Measurements from ENCODE around the gene RNF115. TPM values are rescaled to one million over a fixed set of nuclear protein-coding genes. Genes with fewer than 3 reads are reported as not detected.

RNF115 gene
- total RNA-seq, 1 experiment from 2014 or later = 9.5 TPM

DNA sequence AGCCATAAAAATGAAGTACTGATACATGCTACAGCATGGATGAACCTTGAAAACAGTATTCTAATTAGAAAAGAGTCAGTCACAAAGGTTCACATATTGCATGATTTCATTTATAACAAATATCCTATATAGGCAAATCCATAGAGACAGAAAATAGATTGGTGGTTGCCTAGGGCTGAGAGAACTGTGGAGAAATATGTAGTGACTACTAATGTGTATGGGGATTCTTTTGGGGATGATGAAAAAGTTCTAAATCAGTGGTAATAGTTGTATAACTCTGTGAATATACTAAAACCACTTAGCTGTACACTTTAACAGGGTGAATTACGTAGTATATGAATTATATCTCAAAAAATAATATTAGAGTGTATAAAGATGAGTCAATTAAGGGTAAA lies 45.8 kb downstream of the RNF115 start:
- peaks cover 24% of the 10 kb centered on the region in 2 experiments for H3K4me1 ChIP-seq (ENCODE audit: control insufficient read depth in 1 of 2, insufficient read depth in 2 of 2, low read length in 2 of 2)
- H3K27ac ChIP-seq (ENCODE audit: low read depth, low read length) = no peak overlapping the region
- TF ChIP-seq ZFX (IDR thresholded peaks at IDR 0.05) (no peak), EZH2 (IDR thresholded peaks at IDR 0.05) (no peak), MAX (IDR thresholded peaks at IDR 0.05) (no peak), POLR2AphosphoS5 (IDR thresholded peaks at IDR 0.05; ENCODE audit: low read depth, low read length) (no peak), FOSL1 (IDR thresholded peaks at IDR 0.05; ENCODE audit: low read depth) (no peak), ZNF274 (IDR thresholded peaks at IDR 0.05; ENCODE audit: low read depth, low read length) (no peak), CTCF (IDR thresholded peaks at IDR 0.05 in 2 of 3, conservative IDR thresholded peaks at IDR 0.05 in 1 of 3; ENCODE audit: borderline replicate concordance in 1 of 3, insufficient read depth in 1 of 3, low read depth in 2 of 3, low read length in 2 of 3) (no peak), ELF1 (IDR thresholded peaks at IDR 0.05; ENCODE audit: borderline replicate concordance, low read depth) (no peak), EGR1 (IDR thresholded peaks at IDR 0.05; ENCODE audit: low read depth) (no peak), SRF (IDR thresholded peaks at IDR 0.05; ENCODE audit: low read depth) (no peak), SIN3A (IDR thresholded peaks at IDR 0.05; ENCODE audit: low read depth) (no peak), RAD21 (IDR thresholded peaks at IDR 0.05; ENCODE audit: low read depth) (no peak), CEBPB (IDR thresholded peaks at IDR 0.05; ENCODE audit: low read depth) (no peak), YY1 (IDR thresholded peaks at IDR 0.05; ENCODE audit: extremely low read depth, insufficient replicate concordance, low read depth, low read length) (no peak), SP1 (IDR thresholded peaks at IDR 0.05; ENCODE audit: low read depth) (no peak)
- TF ChIP-seq, protein P1, sequence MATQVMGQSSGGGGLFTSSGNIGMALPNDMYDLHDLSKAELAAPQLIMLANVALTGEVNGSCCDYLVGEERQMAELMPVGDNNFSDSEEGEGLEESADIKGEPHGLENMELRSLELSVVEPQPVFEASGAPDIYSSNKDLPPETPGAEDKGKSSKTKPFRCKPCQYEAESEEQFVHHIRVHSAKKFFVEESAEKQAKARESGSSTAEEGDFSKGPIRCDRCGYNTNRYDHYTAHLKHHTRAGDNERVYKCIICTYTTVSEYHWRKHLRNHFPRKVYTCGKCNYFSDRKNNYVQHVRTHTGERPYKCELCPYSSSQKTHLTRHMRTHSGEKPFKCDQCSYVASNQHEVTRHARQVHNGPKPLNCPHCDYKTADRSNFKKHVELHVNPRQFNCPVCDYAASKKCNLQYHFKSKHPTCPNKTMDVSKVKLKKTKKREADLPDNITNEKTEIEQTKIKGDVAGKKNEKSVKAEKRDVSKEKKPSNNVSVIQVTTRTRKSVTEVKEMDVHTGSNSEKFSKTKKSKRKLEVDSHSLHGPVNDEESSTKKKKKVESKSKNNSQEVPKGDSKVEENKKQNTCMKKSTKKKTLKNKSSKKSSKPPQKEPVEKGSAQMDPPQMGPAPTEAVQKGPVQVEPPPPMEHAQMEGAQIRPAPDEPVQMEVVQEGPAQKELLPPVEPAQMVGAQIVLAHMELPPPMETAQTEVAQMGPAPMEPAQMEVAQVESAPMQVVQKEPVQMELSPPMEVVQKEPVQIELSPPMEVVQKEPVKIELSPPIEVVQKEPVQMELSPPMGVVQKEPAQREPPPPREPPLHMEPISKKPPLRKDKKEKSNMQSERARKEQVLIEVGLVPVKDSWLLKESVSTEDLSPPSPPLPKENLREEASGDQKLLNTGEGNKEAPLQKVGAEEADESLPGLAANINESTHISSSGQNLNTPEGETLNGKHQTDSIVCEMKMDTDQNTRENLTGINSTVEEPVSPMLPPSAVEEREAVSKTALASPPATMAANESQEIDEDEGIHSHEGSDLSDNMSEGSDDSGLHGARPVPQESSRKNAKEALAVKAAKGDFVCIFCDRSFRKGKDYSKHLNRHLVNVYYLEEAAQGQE (IDR thresholded peaks at IDR 0.05; ENCODE audit: low read depth) = no peak
- no peak overlapping the region for H3K9ac ChIP-seq (ENCODE audit: low read length)
- intact Hi-C loops (cut with micrococcal nuclease) = no loop called here
- ChIA-PET CTCF (no interaction called here), POLR2A (no interaction called here), RAD21 (ENCODE audit: low non-redundant PET in 1 of 2, low total read pairs in 2 of 2, uncharacterized antibody in 2 of 2, unreplicated experiment in 2 of 2) (no interaction called here)
- no peak overlapping the region for H2AFZ ChIP-seq (ENCODE audit: low read depth, low read length, poor library complexity, severe bottlenecking)
- H3K79me2 ChIP-seq (ENCODE audit: insufficient read depth, low read length) = no peaks in the 10 kb centered on the region
- H3K27me3 ChIP-seq (ENCODE audit: insufficient read depth, low read length) = no peaks in the 10 kb centered on the region
- DNase-seq (ENCODE audit: low read depth, low spot score) (no peak), ATAC-seq (no peak)
- no peaks in the 10 kb centered on the region; a peak in 1 of 4 replicates for H3K36me3 ChIP-seq (ENCODE audit: control insufficient read depth in 1 of 2, insufficient read depth in 2 of 2, low read length in 2 of 2)
- no peak overlapping the region for H3K4me2 ChIP-seq (ENCODE audit: low read length)
- H3K9me2 ChIP-seq (ENCODE audit: insufficient read depth) = no peaks in the 10 kb centered on the region
- no TSS peak for BruUV-seq (replicated peaks)
- H3K4me3 ChIP-seq (replicated peaks in 1 of 2; ENCODE audit: low read depth in 1 of 2, low read length in 2 of 2) = no peak overlapping the region
- H4K20me1 ChIP-seq (ENCODE audit: insufficient read depth) = no peaks in the 10 kb centered on the region
- H3K9me3 ChIP-seq (ENCODE audit: control insufficient read depth in 1 of 2, insufficient read depth in 1 of 2, low read depth in 1 of 2, low read length in 2 of 2) = no peaks in the 10 kb centered on the region

Data from HCT116 (cell line).